Measurements from ENCODE around the gene KMT2B.

Gene KMT2B

GRCh38 chr19:35740423-35741202 lies 22.8 kb downstream of the KMT2B start:
- peak; percentile 79 for DNase-seq (ENCODE audit: low read depth)

- no peak for DNase-seq (ENCODE audit: low read depth)
Observed at GRCh38 chr19:35741203-35741515, 23.4 kb downstream of the KMT2B start.

GRCh38 chr19:35742121-35742724 lies 24.4 kb downstream of the KMT2B start, which contains the start of gene IGFLR1:
Gene IGFLR1 (minus strand): TSS chr19:35742452. CDS start chr19:35741180, 1,272 bp downstream.
- DNase-seq (ENCODE audit: low read depth): no peak

- no peak for DNase-seq (ENCODE audit: low read depth)
Observed at GRCh38 chr19:35743640-35744429, 26.0 kb downstream of the KMT2B start.

- no peak for DNase-seq (ENCODE audit: low read depth)
Observed at GRCh38 chr19:35744430-35745327, 26.9 kb downstream of the KMT2B start.

GRCh38 chr19:35745328-35746086 lies 27.7 kb downstream of the KMT2B start, which contains the start of the genes PSENEN and U2AF1L4:
Gene PSENEN (plus strand): TSS chr19:35745651. CDS start chr19:35745931, 280 bp downstream.
Gene U2AF1L4 (minus strand): TSS chr19:35745418. CDS start chr19:35745391, 27 bp downstream.
- peak; percentile 98 for DNase-seq (ENCODE audit: low read depth)

- no peak for DNase-seq (ENCODE audit: low read depth)
Observed at GRCh38 chr19:35746087-35746462, 28.3 kb downstream of the KMT2B start.

- DNase-seq (ENCODE audit: low read depth): no peak
Observed at GRCh38 chr19:35746531-35746930, 28.7 kb downstream of the KMT2B start.

- DNase-seq (ENCODE audit: low read depth): peak; percentile 99
Observed at GRCh38 chr19:35748106-35749020, 30.6 kb downstream of the KMT2B start, which contains the start of gene LIN37. Gene LIN37 (plus strand): TSS chr19:35748576. CDS start chr19:35748725, 149 bp downstream.

GRCh38 chr19:35750167-35750566 lies 32.4 kb downstream of the KMT2B start:
- no peak for DNase-seq (ENCODE audit: low read depth)

- DNase-seq (ENCODE audit: low read depth): no peak
Observed at GRCh38 chr19:35751839-35752745, 34.3 kb downstream of the KMT2B start.

- DNase-seq (ENCODE audit: low read depth): no peak
Observed at GRCh38 chr19:35752746-35753350, 35.0 kb downstream of the KMT2B start.

- DNase-seq (ENCODE audit: low read depth): no peak
Observed at GRCh38 chr19:35753634-35754369, 36.0 kb downstream of the KMT2B start.

GRCh38 chr19:35754370-35755130 lies 36.7 kb downstream of the KMT2B start:
- DNase-seq (ENCODE audit: low read depth): no peak

GRCh38 chr19:35755131-35755549 lies 37.3 kb downstream of the KMT2B start:
- DNase-seq (ENCODE audit: low read depth): no peak

- no peak for DNase-seq (ENCODE audit: low read depth)
Observed at GRCh38 chr19:35755550-35756376, 38.0 kb downstream of the KMT2B start.
